ENCODE results near the gene LENG9. TPM values are rescaled to one million over a fixed set of nuclear protein-coding genes. Genes with fewer than 3 reads are reported as not detected.

LENG9 gene
- polyA plus RNA-seq, 2 of the 4 experiments (the other 2 are of a cell fraction), result 1.9 to 4.1 TPM

DNA sequence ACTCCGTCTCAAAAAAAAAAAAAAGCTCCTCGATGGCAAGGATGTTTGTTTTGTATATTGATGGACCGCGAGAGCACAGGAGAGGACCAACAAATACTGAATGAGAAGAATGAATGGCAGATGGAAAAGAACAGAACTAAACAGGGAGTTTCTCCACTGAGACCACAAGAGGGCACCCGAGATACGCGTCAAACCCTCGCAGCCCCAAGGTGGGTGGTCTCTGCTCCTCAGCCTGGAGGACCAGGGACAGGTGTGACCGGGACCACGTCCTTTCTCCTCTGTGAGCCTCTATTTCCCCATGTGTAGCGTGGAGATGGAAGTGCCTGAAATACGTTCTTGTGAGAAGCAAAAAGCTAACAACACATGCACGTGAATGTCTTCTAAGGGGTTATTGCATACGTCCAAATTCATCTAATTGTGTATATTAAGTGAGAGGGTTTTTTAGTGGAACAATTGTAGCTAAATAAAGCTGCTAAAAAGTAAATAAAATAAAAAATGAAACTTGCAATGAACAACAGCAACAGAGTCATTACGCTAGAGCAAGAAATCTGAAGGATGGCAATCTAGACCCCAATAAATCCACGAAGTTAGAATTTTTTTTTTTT is 17.9 kb upstream of the LENG9 start (continued):
- TF ChIP-seq GATA3 (IDR thresholded peaks at IDR 0.05; ENCODE audit: borderline replicate concordance) (no peak), RNF2 (IDR thresholded peaks at IDR 0.05; ENCODE audit: borderline replicate concordance, low read depth) (no peak), HOXA7 (CRISPR knock-in tag; IDR thresholded peaks at IDR 0.05) (no peak), SMC3 (IDR thresholded peaks at IDR 0.05) (peak; percentile 51), EHMT2 (IDR thresholded peaks at IDR 0.05; ENCODE audit: low read depth) (no peak), RARB (CRISPR knock-in tag; IDR thresholded peaks at IDR 0.05) (no peak)
- TF ChIP-seq, protein P1, sequence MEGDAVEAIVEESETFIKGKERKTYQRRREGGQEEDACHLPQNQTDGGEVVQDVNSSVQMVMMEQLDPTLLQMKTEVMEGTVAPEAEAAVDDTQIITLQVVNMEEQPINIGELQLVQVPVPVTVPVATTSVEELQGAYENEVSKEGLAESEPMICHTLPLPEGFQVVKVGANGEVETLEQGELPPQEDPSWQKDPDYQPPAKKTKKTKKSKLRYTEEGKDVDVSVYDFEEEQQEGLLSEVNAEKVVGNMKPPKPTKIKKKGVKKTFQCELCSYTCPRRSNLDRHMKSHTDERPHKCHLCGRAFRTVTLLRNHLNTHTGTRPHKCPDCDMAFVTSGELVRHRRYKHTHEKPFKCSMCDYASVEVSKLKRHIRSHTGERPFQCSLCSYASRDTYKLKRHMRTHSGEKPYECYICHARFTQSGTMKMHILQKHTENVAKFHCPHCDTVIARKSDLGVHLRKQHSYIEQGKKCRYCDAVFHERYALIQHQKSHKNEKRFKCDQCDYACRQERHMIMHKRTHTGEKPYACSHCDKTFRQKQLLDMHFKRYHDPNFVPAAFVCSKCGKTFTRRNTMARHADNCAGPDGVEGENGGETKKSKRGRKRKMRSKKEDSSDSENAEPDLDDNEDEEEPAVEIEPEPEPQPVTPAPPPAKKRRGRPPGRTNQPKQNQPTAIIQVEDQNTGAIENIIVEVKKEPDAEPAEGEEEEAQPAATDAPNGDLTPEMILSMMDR (IDR thresholded peaks at IDR 0.05), result peak; percentile 79
- TF ChIP-seq, protein P2, sequence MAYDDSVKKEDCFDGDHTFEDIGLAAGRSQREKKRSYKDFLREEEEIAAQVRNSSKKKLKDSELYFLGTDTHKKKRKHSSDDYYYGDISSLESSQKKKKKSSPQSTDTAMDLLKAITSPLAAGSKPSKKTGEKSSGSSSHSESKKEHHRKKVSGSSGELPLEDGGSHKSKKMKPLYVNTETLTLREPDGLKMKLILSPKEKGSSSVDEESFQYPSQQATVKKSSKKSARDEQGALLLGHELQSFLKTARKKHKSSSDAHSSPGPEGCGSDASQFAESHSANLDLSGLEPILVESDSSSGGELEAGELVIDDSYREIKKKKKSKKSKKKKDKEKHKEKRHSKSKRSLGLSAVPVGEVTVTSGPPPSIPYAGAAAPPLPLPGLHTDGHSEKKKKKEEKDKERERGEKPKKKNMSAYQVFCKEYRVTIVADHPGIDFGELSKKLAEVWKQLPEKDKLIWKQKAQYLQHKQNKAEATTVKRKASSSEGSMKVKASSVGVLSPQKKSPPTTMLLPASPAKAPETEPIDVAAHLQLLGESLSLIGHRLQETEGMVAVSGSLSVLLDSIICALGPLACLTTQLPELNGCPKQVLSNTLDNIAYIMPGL (CRISPR knock-in tag; IDR thresholded peaks at IDR 0.05; ENCODE audit: borderline replicate concordance), result no peak

DNA sequence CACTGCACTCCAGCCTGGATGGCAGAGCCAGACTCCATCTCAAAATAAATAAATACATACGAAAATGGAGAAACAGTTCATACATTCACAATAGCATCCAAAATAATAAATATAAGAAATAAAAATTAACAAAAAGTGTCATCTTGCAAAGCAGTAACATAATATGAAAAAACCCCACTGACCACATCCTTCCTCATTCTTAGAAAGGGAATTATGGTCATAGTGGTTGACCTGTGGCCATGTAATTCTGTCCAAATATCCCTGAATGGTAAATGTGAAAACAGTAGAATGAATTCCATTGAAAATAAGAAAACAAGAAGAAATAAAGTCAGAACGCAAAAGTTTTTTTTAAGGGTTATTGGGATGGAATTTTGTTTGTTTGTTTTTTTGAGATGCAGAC is 16.5 kb upstream of the LENG9 start:
- no peak overlapping the region for H3K27ac ChIP-seq
- no peak for FAIRE-seq
- no peak for TF ChIP-seq SMC3 (IDR thresholded peaks at IDR 0.05)
- no peak for TF ChIP-seq ZC3H11A (IDR thresholded peaks at IDR 0.05)
- TF ChIP-seq GATA3 (IDR thresholded peaks at IDR 0.05; ENCODE audit: borderline replicate concordance), result no peak
- no peak for TF ChIP-seq KDM5A (IDR thresholded peaks at IDR 0.05)
- TF ChIP-seq MAFK (IDR thresholded peaks at IDR 0.05; ENCODE audit: partially characterized antibody), result no peak
- TF ChIP-seq MYC (IDR thresholded peaks at IDR 0.05; ENCODE audit: borderline replicate concordance, low read length), result no peak
- TF ChIP-seq CBX2 (IDR thresholded peaks at IDR 0.05; ENCODE audit: borderline replicate concordance, low read depth), result no peak
- TF ChIP-seq NPAS2 (CRISPR knock-in tag; IDR thresholded peaks at IDR 0.05; ENCODE audit: borderline replicate concordance), result no peak
- TF ChIP-seq, protein P3, sequence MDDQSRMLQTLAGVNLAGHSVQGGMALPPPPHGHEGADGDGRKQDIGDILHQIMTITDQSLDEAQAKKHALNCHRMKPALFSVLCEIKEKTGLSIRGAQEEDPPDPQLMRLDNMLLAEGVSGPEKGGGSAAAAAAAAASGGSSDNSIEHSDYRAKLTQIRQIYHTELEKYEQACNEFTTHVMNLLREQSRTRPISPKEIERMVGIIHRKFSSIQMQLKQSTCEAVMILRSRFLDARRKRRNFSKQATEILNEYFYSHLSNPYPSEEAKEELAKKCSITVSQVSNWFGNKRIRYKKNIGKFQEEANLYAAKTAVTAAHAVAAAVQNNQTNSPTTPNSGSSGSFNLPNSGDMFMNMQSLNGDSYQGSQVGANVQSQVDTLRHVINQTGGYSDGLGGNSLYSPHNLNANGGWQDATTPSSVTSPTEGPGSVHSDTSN (IDR thresholded peaks at IDR 0.05), result no peak
- no peak for TF ChIP-seq RAD21 (conservative IDR thresholded peaks at IDR 0.05 in 1 of 2, IDR thresholded peaks at IDR 0.05 in 1 of 2)
- no peak for TF ChIP-seq HOXB5 (CRISPR knock-in tag; IDR thresholded peaks at IDR 0.05)
- no peak for TF ChIP-seq JUNB (IDR thresholded peaks at IDR 0.05)
- no peak for TF ChIP-seq HEYL (CRISPR knock-in tag; IDR thresholded peaks at IDR 0.05)
- TF ChIP-seq, protein P4, sequence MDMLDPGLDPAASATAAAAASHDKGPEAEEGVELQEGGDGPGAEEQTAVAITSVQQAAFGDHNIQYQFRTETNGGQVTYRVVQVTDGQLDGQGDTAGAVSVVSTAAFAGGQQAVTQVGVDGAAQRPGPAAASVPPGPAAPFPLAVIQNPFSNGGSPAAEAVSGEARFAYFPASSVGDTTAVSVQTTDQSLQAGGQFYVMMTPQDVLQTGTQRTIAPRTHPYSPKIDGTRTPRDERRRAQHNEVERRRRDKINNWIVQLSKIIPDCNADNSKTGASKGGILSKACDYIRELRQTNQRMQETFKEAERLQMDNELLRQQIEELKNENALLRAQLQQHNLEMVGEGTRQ (IDR thresholded peaks at IDR 0.05), result no peak
- TF ChIP-seq RFX5 (IDR thresholded peaks at IDR 0.05), result no peak
- no peak for TF ChIP-seq RNF2 (IDR thresholded peaks at IDR 0.05; ENCODE audit: borderline replicate concordance, low read depth)
- WGBS (ENCODE audit: missing lambda C conversion rate), result 30% methylated on average over 2 of the region's 2 CpGs
- H3K4me1 ChIP-seq, result no peaks in the 10 kb centered on the region
- ChIA-PET POLR2A (no interaction called here), CTCF (interaction anchor here (1.1 to 5.9 kb wide), 17 partner anchors 9 to 1024 kb away, joined by 3 to 51 read pairs (median 5); partner anchors contain the start of gene LENG9)
- H3K4me3 ChIP-seq, result no peak overlapping the region
- ATAC-seq, result no peak
- H3K4me2 ChIP-seq, result no peak overlapping the region
- no peak for DNase-seq (ENCODE audit: low read depth in 1 of 2, low spot score in 1 of 2)
- no peaks in the 10 kb centered on the region for H3K9me3 ChIP-seq
